Bronchial epithelial cell (primary cell): ENCODE data around the gene TMPRSS3. TPM values are rescaled to one million over a fixed set of nuclear protein-coding genes. Genes with fewer than 3 reads are reported as not detected.

ENCODE experiments used
- DNase-seq: peaks from one replicate; pipeline ENCODE4 v3.0.0-alpha.2; 2010; ENCODE audit warnings: low read depth
- FAIRE-seq: peaks from 2 replicates; lab custom pipeline; 2011; peaks lifted over from hg19 to GRCh38; lab: Jason Lieb, UNC
- H3K27me3 ChIP-seq: 2 replicates; pipeline ENCODE4 v1.5.1; 2011; ENCODE audit warnings: low read length; ENCODE audit not compliant: control insufficient read depth, insufficient read depth
- H3K36me3 ChIP-seq: 2 replicates; pipeline ENCODE4 v1.5.1; 2011; ENCODE audit warnings: low read length; ENCODE audit not compliant: control insufficient read depth, insufficient read depth
- H3K4me3 ChIP-seq: 2 replicates; pipeline ENCODE4 v1.5.1; 2011; ENCODE audit warnings: mild to moderate bottlenecking, low read depth, low read length, control low read depth
- CTCF ChIP-seq: IDR thresholded peaks from 2 replicates; pipeline ENCODE4 v1.5.1; 2011; ENCODE audit warnings: mild to moderate bottlenecking, moderate library complexity, low read length, control low read depth, inconsistent platforms; ENCODE audit not compliant: insufficient read depth, severe bottlenecking
- total RNA-seq: library from RNA; depleted of rRNA; stranded (reverse); fragments of >200 nt; gene quantifications from 2 replicates; pipeline ENCODE4 v1.2.1, GENCODE V29; 2014

The TMPRSS3 gene
- total RNA-seq, 1 donor from 2014 or later, result under 0.01 TPM

GRCh38 chr21:42395302-42395701 is 550 bp downstream of the TMPRSS3 start:
- TF ChIP-seq CTCF, result no peak
- H3K4me3 ChIP-seq, result no peak overlapping the region
- peaks cover 1% of the 10 kb centered on the region for H3K27me3 ChIP-seq
- FAIRE-seq (no peak), DNase-seq (no peak)
- H3K36me3 ChIP-seq, result no peaks in the 10 kb centered on the region

GRCh38 chr21:42393443-42393950 is 2.4 kb downstream of the TMPRSS3 start:
- H3K27me3 ChIP-seq, result peaks cover 1% of the 10 kb centered on the region
- TF ChIP-seq CTCF, result no peak
- H3K4me3 ChIP-seq, result no peak overlapping the region
- H3K36me3 ChIP-seq, result no peaks in the 10 kb centered on the region
- DNase-seq (no peak), FAIRE-seq (no peak)

GRCh38 chr21:42392731-42393442 is 3.0 kb downstream of the TMPRSS3 start:
- FAIRE-seq (no peak), DNase-seq (peak; percentile 66)
- Histone ChIP-seq H3K4me3 (no peak overlapping the region), H3K36me3 (no peaks in the 10 kb centered on the region), H3K27me3 (peaks cover 1% of the 10 kb centered on the region)
- no peak for TF ChIP-seq CTCF

GRCh38 chr21:42391297-42391696 is 4.6 kb downstream of the TMPRSS3 start:
- FAIRE-seq (no peak), DNase-seq (no peak)
- Histone ChIP-seq H3K36me3 (no peaks in the 10 kb centered on the region), H3K27me3 (peaks cover 1% of the 10 kb centered on the region), H3K4me3 (no peak overlapping the region)
- TF ChIP-seq CTCF, result no peak

- no peak for TF ChIP-seq CTCF
- H3K27me3 ChIP-seq, result peaks cover 1% of the 10 kb centered on the region
- no peak for FAIRE-seq
Observed at GRCh38 chr21:42390696-42391095, 5.2 kb downstream of the TMPRSS3 start.

More at GRCh38 chr21:42390696-42391095, 5.2 kb downstream of the TMPRSS3 start:
- Histone ChIP-seq H3K36me3 (no peaks in the 10 kb centered on the region), H3K4me3 (no peak overlapping the region)
- no peak for DNase-seq
